Thymus (tissue), 11 donors: ENCODE results near the gene PRDM16. TPM values are rescaled to one million over a fixed set of nuclear protein-coding genes. Genes with fewer than 3 reads are reported as not detected.
"Not testable (repeated sequence)": the region's sequence is repeated elsewhere in the genome, so short reads cannot be mapped to it uniquely, and the experiment has no call there.

Experiments
- DNase-seq, 9 donors: peaks; one replicate each; pipeline ENCODE4 v3.0.0-alpha.2; 2013; ENCODE audit warnings: low spot score in 9 of 9, low read depth in 6 of 9, missing footprints in 1 of 9
- H3K27ac ChIP-seq, 2 donors: one replicate each; pipeline ENCODE4 v1.5.1; 2013; ENCODE audit warnings: control low read depth in 1 of 2, low read depth in 1 of 2, low read length in 1 of 2, mild to moderate bottlenecking in 1 of 2, moderate library complexity in 1 of 2
- H3K27me3 ChIP-seq, 2 donors: one replicate each; pipeline ENCODE4 v1.5.1; 2013; ENCODE audit warnings: low read length in 1 of 2; ENCODE audit not compliant: control insufficient read depth in 2 of 2, insufficient read depth in 1 of 2
- H3K36me3 ChIP-seq, 2 donors: one replicate each; pipeline ENCODE4 v1.5.1; 2013; ENCODE audit warnings: low read length in 1 of 2, mild to moderate bottlenecking in 1 of 2, moderate library complexity in 1 of 2; ENCODE audit not compliant: control insufficient read depth in 2 of 2, insufficient read depth in 2 of 2
- H3K4me1 ChIP-seq, 2 donors: one replicate each; pipeline ENCODE4 v1.5.1; 2013; ENCODE audit warnings: low read length in 2 of 2; ENCODE audit not compliant: control insufficient read depth in 2 of 2, insufficient read depth in 2 of 2
- H3K4me3 ChIP-seq, 2 donors: one replicate each; pipeline ENCODE4 v1.5.1; 2013; ENCODE audit warnings: low read length in 2 of 2, control low read depth in 1 of 2, mild to moderate bottlenecking in 1 of 2
- H3K9me3 ChIP-seq, 2 donors: one replicate each; pipeline ENCODE4 v1.5.1; 2013; ENCODE audit warnings: low read length in 1 of 2, mild to moderate bottlenecking in 1 of 2; ENCODE audit not compliant: control insufficient read depth in 2 of 2, insufficient read depth in 1 of 2
- WGBS: extraction: QIAGEN DNeasy Blood & Tissue Kit; methylation state at CpG from one replicate; pipeline ENCODE4 v1.1.7; 2013; 5-methylcytosine and 5-hydroxymethylcytosine counted together
- polyA plus RNA-seq: library from polyadenylated mRNA; stranded (reverse); fragments of 200-250 nt; gene quantifications from one replicate; pipeline ENCODE4 v1.2.3, GENCODE V29; 2013
- total RNA-seq: library from RNA; stranded (reverse); fragments of 120-200 nt; gene quantifications from one replicate; pipeline ENCODE4 v1.2.4, GENCODE V29; 2013
- donor health status: healthy.

PRDM16 gene
- total and polyA plus RNA-seq, 2 donors, result 0.09 to 0.55 TPM

DNA sequence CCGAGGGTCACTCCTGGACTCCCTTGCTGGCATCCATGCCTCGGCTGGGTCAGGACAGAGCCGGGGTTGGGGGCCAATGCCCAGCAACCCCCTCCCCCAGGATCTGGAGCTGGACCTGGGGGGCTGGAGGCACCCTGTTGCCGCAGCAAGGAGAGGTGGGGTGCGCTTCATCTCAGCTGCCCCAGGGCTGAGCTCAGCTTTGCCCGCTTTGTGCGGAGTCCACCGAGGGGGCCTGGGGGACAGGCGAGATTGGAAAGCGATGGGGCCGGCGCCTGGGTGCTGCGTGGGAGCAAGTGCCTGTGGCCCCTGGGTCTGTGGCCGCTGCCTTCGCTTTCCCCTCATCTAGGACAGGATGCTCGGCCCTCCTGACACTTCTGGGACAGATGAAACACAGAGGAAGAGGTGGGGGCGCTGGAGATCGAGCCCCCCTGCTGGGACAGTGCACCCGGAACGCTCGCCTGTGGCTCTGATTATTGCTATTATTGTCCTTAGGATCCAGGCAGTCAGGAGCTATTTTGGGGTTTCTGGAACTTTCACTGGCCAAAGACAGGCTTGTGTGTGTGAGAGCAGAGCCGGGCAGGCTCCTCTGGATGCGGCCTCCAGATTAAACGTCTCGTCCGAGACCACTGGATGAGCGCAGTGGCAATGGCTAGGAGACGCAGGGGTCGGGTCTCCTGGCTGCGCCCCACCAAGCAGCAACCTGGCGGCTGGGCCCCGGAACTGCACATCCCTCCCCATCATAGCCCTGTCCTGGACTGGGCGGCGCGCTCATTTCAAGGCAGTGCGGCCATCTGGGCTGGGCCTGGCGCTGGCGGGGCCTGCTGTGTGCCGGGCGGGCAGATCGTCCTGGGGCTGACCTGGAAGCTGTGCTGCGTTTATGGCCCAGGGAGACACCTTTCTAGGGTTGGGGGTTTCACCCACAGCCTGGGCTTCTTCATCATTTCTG, 13.8 kb downstream of the PRDM16 start:
- no peak overlapping the region for H3K27ac ChIP-seq

DNA sequence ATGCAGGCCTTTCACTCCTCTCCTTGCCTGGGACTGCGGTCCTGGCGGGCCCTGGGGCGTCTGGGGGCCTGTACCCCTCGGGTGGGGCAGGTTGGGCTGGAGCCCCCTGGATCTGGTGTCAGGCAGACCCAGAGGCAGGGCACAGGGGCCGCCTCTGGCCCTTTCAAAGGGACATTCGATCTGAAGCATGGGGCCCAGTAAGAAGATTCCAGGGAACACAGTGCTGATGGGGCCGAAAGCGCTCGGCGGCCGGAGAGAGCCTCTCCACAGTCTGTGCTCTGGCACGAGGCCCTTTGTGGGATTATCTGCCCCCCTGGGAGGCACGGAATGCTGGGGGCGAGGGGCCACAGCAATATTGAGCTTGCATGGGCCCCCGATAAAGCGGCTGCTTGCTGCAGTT, 15.2 kb downstream of the PRDM16 start:
- no peaks in the 10 kb centered on the region for H3K4me1 ChIP-seq
- no peak overlapping the region for H3K4me3 ChIP-seq
- peaks cover 0 to 41% of the 10 kb centered on the region in 2 donors for H3K27me3 ChIP-seq
- DNase-seq, result no peak
- H3K27ac ChIP-seq, result no peak overlapping the region
- 91% methylated on average over 16 of the region's 16 CpGs for WGBS
- H3K9me3 ChIP-seq, result no peaks in the 10 kb centered on the region
- H3K36me3 ChIP-seq, result no peaks in the 10 kb centered on the region

More for the DNA sequence above, 13.8 kb downstream of the PRDM16 start:
- 96% methylated on average over 42 of the region's 42 CpGs for WGBS
- H3K4me3 ChIP-seq, result no peak overlapping the region
- H3K9me3 ChIP-seq, result no peaks in the 10 kb centered on the region
- H3K36me3 ChIP-seq, result no peaks in the 10 kb centered on the region
- peaks cover 2 to 54% of the 10 kb centered on the region in 2 donors for H3K27me3 ChIP-seq
- H3K4me1 ChIP-seq, result no peaks in the 10 kb centered on the region
- DNase-seq, result no peak

DNA sequence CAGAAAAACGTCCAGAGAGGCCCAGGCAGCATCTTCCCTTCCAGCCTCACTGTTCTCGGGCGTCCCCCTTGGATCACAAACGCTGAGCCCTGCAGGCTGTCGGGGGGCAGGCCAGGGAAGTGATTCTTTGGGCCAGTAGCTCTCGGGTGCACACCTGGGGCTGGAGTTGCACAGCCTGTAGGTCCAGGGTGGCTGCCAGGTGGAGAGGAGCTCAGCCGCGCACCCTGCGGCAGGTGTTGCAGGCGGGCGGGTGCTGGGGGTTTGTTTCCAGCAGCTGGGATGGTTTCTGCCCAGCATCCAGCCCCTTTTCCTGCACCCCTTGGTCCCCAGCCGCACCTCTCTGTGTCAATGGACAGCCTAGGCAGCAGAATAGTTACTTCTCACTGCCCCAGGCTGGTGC, 15.7 kb downstream of the PRDM16 start:
- H3K4me1 ChIP-seq, result no peaks in the 10 kb centered on the region
- H3K9me3 ChIP-seq, result no peaks in the 10 kb centered on the region
- H3K27ac ChIP-seq, result no peak overlapping the region
- no peaks in the 10 kb centered on the region for H3K36me3 ChIP-seq
- H3K27me3 ChIP-seq, result peaks cover 0 to 36% of the 10 kb centered on the region in 2 donors
- DNase-seq, result no peak
- 91% methylated on average over 12 of the region's 12 CpGs for WGBS
- H3K4me3 ChIP-seq, result no peak overlapping the region

DNA sequence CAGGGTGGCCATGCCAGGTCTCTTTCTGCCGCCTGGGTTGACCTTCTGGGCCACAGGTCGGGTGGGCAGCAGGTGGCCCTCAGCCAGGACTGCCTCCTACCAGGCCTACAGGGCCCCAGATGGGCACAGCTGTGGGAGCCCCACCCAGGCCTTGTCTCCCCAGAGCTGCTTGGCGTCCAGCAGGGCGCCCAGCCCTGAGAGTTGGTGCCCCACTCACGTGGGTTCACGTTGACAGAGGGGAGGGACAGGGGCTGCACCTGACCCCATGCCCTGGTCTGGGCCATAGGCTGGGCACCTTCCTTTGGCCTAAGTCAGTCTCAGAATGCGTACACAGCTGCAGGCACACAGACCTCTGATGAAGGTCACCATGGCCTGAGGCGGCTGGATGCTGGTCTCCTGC, 16.7 kb downstream of the PRDM16 start:
- WGBS, result 71% methylated on average over 8 of the region's 8 CpGs
- Histone ChIP-seq H3K27ac (no peak overlapping the region), H3K27me3 (peaks cover 0 to 31% of the 10 kb centered on the region in 2 donors), H3K9me3 (no peaks in the 10 kb centered on the region), H3K4me3 (no peak overlapping the region), H3K36me3 (no peaks in the 10 kb centered on the region), H3K4me1 (no peaks in the 10 kb centered on the region)
- DNase-seq, result no peak

DNA sequence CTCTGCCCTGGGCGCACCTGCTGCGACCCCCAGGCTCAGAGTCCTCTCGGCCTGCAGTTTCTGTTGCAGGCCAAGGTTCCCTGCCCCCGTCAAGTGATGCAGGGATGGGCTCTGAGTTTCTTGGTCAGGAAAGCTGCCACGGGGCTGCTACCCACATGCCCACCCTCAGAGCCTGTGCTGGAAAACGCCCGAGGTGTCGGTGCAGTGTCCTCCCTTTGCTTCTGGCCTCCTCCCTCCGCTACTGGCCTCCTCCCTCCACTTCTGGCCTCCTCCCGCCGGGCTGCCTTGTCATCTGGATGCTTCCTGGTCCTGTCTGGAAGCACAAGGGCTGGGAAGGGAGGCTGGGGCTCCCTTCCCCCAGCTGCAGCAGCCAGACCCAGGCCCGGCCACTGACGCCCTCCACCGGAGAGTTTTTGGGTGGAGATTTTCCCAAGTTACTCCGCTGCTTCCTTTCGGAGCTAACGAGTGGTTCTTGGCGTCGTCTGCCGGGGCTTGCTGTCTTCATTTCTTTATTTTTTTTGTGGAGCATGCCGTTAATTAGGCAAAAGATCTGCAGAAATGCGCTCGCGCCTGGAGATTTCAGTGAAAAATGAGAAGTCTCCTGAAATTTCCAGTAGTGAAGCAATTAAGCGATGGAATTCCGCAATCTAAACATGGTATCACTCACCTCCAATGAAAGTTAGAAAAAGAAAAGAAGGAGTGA, 17.4 kb downstream of the PRDM16 start:
- 90% methylated on average over 26 of the region's 26 CpGs for WGBS
- H3K27ac ChIP-seq, result no peak overlapping the region
- no peaks in the 10 kb centered on the region for H3K36me3 ChIP-seq
- no peak for DNase-seq
- no peaks in the 10 kb centered on the region for H3K9me3 ChIP-seq
- H3K27me3 ChIP-seq, result peaks cover 0 to 24% of the 10 kb centered on the region in 2 donors
- no peak overlapping the region for H3K4me3 ChIP-seq
- H3K4me1 ChIP-seq, result no peaks in the 10 kb centered on the region

DNA sequence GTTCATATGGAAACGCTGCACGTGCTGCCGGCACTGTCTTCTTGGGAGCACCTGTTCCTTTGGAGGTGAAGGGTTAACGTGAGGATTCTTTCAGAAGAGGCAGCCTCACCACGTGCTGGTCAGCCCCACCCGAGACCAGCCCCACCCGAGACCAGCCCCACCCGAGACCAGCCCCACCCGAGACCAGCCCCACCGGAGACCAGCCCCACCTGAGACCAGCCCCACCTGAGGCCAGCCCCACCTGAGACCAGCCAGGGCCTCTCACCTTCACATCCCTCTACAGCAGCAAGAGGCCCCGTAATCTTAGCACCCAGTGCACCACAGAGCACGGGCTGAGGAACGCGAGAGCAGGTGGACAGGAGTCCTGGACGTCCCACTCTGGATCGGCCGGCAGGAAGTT, 18.0 kb downstream of the PRDM16 start:
- DNase-seq, result no peak
- no peaks in the 10 kb centered on the region for H3K4me1 ChIP-seq
- WGBS, result 79% methylated on average over 17 of the region's 17 CpGs
- peaks cover 0 to 19% of the 10 kb centered on the region in 2 donors for H3K27me3 ChIP-seq
- no peak overlapping the region for H3K4me3 ChIP-seq
- H3K27ac ChIP-seq, result no peak overlapping the region
- peaks cover 0 to 1% of the 10 kb centered on the region in 2 donors for H3K9me3 ChIP-seq
- H3K36me3 ChIP-seq, result no peaks in the 10 kb centered on the region

DNA sequence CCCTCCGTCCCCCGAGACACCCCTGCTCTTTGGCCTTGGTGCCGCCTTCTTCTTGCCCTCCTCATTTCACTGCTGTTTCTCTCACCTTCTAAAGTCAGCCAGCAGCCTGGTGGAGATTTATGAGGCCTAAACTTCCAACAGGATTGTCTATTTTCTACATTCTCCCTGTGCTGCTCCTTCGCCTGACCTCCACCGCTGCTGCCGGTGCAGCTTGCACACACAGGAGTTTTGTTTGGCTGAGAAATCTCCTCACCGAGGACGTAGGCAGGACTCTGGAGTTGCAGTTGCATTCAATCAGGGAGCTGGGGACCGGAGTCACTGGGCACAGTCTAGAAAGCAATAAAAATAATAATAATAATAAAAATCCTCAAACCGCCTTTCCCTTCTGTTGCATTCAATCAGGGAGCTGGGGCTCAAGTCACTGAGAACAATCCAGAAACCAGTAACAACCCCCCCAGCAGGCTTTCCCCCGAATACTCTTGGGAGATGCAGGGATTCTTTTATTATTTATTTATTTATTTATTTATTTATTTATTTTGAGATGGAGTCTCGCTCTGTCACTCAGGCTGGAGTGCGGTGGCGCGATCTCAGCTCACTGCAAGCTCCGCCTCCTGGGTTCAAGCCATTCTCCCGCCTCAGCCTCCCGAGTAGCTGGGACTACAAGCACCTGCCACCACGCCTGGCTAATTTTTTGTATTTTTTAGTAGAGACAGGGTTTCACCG, 19.1 kb downstream of the PRDM16 start:
- WGBS, result 96% methylated on average over 20 of the region's 20 CpGs

DNA sequence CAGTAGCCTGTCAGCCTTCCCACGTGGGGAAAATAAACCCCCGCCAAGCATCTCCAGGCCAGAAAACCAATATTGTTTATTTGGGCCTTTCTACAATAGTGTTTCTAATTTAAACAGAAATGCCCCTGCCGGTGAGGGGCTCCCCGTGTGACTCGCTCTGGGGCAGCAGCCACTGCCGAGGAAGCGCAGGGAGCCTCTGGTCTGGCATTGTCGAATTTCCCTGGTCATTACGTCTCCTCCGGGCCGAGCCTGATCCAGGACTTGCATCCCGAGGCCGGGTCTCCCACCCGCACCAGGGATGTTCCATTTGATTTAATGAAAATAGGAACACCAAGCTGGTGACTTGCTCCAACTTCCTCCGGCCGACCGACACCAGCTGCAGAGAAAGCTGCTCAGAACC, 20.5 kb downstream of the PRDM16 start:
- WGBS, result 97% methylated on average over 17 of the region's 17 CpGs
- Histone ChIP-seq H3K36me3 (no peaks in the 10 kb centered on the region), H3K4me1 (no peaks in the 10 kb centered on the region), H3K9me3 (peaks cover 0 to 1% of the 10 kb centered on the region in 2 donors), H3K27me3 (peaks cover 0 to 30% of the 10 kb centered on the region in 2 donors), H3K27ac (no peak overlapping the region), H3K4me3 (no peak overlapping the region)
- no peak for DNase-seq

More for the DNA sequence above, 19.1 kb downstream of the PRDM16 start:
- not testable (repeated sequence) for H3K9me3 ChIP-seq, H3K4me1 ChIP-seq, H3K4me3 ChIP-seq, DNase-seq, H3K36me3 ChIP-seq, H3K27ac ChIP-seq
- peaks cover 0 to 21% of the 10 kb centered on the region in 2 donors for H3K27me3 ChIP-seq
